ENCODE data around the gene CAMK2B. TPM values are rescaled to one million over a fixed set of nuclear protein-coding genes. Genes with fewer than 3 reads are reported as not detected.

CAMK2B gene
- polyA plus RNA-seq, 3 donors, result 0.13 TPM; not detected in 2

DNA sequence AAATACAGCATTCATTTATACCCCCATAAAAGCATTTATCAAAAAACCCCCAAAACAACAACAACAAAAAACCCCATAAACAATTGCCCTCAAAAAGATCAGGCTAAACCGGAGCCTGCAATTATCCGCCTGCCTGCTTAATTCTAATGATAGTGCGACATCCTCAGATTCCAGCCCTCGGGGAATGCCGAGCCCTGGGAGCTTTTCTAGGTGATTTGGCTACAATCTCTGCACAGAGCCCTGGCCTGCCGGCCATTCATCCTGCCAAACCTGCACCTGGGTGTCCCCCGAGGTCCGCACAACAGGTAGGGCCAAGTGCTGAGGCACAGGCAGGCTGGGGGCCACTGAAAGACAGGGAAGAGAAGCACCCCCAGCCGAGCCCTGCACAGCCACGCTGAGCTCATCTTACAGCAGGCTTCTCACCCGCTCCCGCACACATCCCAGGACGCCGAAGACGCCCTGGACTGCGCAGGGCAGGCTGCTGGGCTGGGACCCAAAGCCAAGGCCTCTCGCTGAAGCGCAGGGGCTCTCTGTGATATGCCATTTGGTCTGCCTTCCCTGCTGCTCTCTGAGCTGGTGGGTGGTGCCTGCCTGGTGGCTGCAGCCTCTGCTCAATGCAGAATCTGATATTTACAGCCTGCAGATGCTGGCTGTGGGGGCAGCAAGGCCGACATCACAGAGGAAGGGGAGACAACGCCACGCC lies 57.5 kb downstream of the CAMK2B start:
- Mint-ChIP-seq H3K4me1 (no peaks in the 10 kb centered on the region), H3K27ac (no peak overlapping the region), H3K9me3 (no peaks in the 10 kb centered on the region), H3K36me3 (no peaks in the 10 kb centered on the region), H3K4me3 (no peak overlapping the region), H3K27me3 (ENCODE audit: low read depth in 3 of 3) (peaks cover 0 to 2% (median 0%) of the 10 kb centered on the region in 3 donors)
- Histone ChIP-seq H3K4me3 (replicated peaks in 1 of 3; ENCODE audit: low read depth in 2 of 3, low read length in 3 of 3) (no peak overlapping the region), H3K27me3 (ENCODE audit: control insufficient read depth in 2 of 2, insufficient read depth in 2 of 2, low read length in 2 of 2) (no peaks in the 10 kb centered on the region), H2AFZ (ENCODE audit: insufficient read depth, low read depth, low read length, poor library complexity, severe bottlenecking) (no peak overlapping the region), H3K36me3 (replicated peaks in 1 of 2; ENCODE audit: control insufficient read depth in 1 of 2, insufficient read depth in 2 of 2, low read length in 2 of 2) (no peaks in the 10 kb centered on the region), H3K9ac (ENCODE audit: insufficient read depth, low read length, poor library complexity, severe bottlenecking) (no peak overlapping the region), H3K9me3 (replicated peaks in 1 of 2; ENCODE audit: control insufficient read depth in 1 of 2, insufficient read depth in 1 of 2, low read length in 2 of 2) (no peaks in the 10 kb centered on the region), H3K4me2 (replicated peaks; ENCODE audit: extremely low read depth, low read length, poor library complexity, severe bottlenecking) (no peak overlapping the region), H3K4me1 (ENCODE audit: control insufficient read depth in 1 of 2, insufficient read depth in 2 of 2, low read length in 2 of 2) (no peaks in the 10 kb centered on the region), H4K20me1 (ENCODE audit: insufficient read depth, low read length) (no peaks in the 10 kb centered on the region), H3K79me2 (ENCODE audit: insufficient read depth, low read length) (no peaks in the 10 kb centered on the region), H3K27ac (ENCODE audit: low read depth in 1 of 2, low read length in 2 of 2) (no peak overlapping the region)
- intact Hi-C loops (cut with micrococcal nuclease), result no loop called here
- no peak for DNase-seq
- TF ChIP-seq, protein P1, sequence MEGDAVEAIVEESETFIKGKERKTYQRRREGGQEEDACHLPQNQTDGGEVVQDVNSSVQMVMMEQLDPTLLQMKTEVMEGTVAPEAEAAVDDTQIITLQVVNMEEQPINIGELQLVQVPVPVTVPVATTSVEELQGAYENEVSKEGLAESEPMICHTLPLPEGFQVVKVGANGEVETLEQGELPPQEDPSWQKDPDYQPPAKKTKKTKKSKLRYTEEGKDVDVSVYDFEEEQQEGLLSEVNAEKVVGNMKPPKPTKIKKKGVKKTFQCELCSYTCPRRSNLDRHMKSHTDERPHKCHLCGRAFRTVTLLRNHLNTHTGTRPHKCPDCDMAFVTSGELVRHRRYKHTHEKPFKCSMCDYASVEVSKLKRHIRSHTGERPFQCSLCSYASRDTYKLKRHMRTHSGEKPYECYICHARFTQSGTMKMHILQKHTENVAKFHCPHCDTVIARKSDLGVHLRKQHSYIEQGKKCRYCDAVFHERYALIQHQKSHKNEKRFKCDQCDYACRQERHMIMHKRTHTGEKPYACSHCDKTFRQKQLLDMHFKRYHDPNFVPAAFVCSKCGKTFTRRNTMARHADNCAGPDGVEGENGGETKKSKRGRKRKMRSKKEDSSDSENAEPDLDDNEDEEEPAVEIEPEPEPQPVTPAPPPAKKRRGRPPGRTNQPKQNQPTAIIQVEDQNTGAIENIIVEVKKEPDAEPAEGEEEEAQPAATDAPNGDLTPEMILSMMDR (IDR thresholded peaks at IDR 0.05), result no peak
- 90% methylated on average over 19 of the region's 21 CpGs for WGBS (ENCODE audit: insufficient coverage)

DNA sequence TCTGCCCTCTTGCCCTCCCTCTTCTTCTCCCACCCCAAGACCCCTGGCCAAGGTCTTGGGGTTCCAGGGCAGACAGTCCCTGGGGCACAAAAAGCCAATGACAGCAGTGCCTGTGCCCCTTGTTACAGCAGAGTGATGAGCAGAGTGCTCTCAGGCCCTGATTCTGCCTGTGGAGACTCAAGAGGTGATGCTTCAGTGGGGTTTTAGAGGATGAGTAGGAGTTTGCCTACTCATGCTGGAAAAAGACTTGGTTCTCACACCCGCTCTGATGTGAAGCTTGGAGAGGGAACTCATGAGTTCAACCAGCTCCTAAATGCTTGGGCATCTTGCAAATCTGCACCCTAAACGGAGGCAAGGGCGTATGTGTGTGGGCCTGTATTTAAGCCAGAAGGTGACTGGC lies 58.2 kb downstream of the CAMK2B start:
- TF ChIP-seq, protein P1 (IDR thresholded peaks at IDR 0.05), result no peak
- intact Hi-C loops (cut with micrococcal nuclease), result no loop called here
- H3K79me2 ChIP-seq (ENCODE audit: insufficient read depth, low read length), result no peaks in the 10 kb centered on the region
- H3K27me3 Mint-ChIP-seq (ENCODE audit: low read depth in 3 of 3), result peaks cover 0 to 7% (median 0%) of the 10 kb centered on the region in 3 donors
- no peak overlapping the region for H3K27ac Mint-ChIP-seq
- no peaks in the 10 kb centered on the region for H3K9me3 ChIP-seq (replicated peaks in 1 of 2; ENCODE audit: control insufficient read depth in 1 of 2, insufficient read depth in 1 of 2, low read length in 2 of 2)
- no peak for DNase-seq
- no peaks in the 10 kb centered on the region for H3K4me1 ChIP-seq (ENCODE audit: control insufficient read depth in 1 of 2, insufficient read depth in 2 of 2, low read length in 2 of 2)
- no peaks in the 10 kb centered on the region for H4K20me1 ChIP-seq (ENCODE audit: insufficient read depth, low read length)
- WGBS (ENCODE audit: insufficient coverage), result 92% methylated on average over 1 of the region's 3 CpGs
- H3K4me1 Mint-ChIP-seq, result no peaks in the 10 kb centered on the region
- no peak overlapping the region for H3K4me3 Mint-ChIP-seq
- H3K27me3 ChIP-seq (ENCODE audit: control insufficient read depth in 2 of 2, insufficient read depth in 2 of 2, low read length in 2 of 2), result no peaks in the 10 kb centered on the region
- H3K36me3 Mint-ChIP-seq, result no peaks in the 10 kb centered on the region
- H3K9me3 Mint-ChIP-seq, result no peaks in the 10 kb centered on the region
- no peak overlapping the region for H3K4me3 ChIP-seq (replicated peaks in 1 of 3; ENCODE audit: low read depth in 2 of 3, low read length in 3 of 3)
- no peak overlapping the region for H3K4me2 ChIP-seq (replicated peaks; ENCODE audit: extremely low read depth, low read length, poor library complexity, severe bottlenecking)
- no peak overlapping the region for H3K9ac ChIP-seq (ENCODE audit: insufficient read depth, low read length, poor library complexity, severe bottlenecking)
- no peak overlapping the region for H3K27ac ChIP-seq (ENCODE audit: low read depth in 1 of 2, low read length in 2 of 2)
- no peak overlapping the region for H2AFZ ChIP-seq (ENCODE audit: insufficient read depth, low read depth, low read length, poor library complexity, severe bottlenecking)
- no peaks in the 10 kb centered on the region for H3K36me3 ChIP-seq (replicated peaks in 1 of 2; ENCODE audit: control insufficient read depth in 1 of 2, insufficient read depth in 2 of 2, low read length in 2 of 2)

Measured in CD14-positive monocyte (primary cell).